ENCODE measurements around the gene OPCML. TPM values are rescaled to one million over a fixed set of nuclear protein-coding genes. Genes with fewer than 3 reads are reported as not detected.

Gene OPCML
- total RNA-seq, 1 donor from 2014 or later, result 4.6 TPM

- TF ChIP-seq CTCF (conservative IDR thresholded peaks at IDR 0.05), result no peak
- no peak for DNase-seq (ENCODE audit: extremely low spot score, unreplicated experiment)
- Mint-ChIP-seq H3K9me3 (no peaks in the 10 kb centered on the region), H3K27ac (no peak overlapping the region), H3K27me3 (peaks cover 76% of the 10 kb centered on the region), H3K4me3 (no peak overlapping the region), H3K4me1 (ENCODE audit: unreplicated experiment) (peaks cover 19% of the 10 kb centered on the region), H3K36me3 (no peaks in the 10 kb centered on the region)
Observed at GRCh38 chr11:133041181-133041580, 491.1 kb downstream of the OPCML start.

DNA sequence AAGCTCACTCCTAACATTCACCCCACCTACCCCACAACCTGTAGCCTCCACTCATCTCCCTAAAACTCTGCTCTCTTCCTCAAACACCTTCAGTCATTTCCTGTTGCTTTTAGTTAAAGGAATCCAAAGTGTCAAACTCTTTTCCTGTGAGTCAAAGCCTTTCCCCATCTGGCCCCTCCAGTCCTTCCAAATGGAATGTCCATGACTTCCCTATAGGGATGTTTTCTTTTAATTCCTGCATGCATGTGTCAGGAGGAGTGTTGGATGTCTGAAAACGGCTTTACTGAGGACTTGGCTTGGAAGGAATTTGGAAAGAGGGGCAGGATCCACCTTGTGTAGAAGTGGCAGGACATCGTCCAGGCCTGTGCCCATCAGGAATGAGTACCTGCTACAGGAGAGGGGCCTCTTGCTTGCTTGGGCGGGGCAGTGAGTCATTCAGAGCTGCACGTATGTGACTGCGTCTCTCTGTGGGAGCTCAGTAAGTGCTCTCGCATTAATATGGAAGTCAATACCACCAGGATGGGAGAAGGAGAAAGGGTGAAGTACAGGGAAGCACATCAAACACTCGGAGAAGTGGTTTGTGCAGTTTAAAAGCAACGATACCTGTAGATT, 491.9 kb downstream of the OPCML start:
- Mint-ChIP-seq H3K27me3 (peaks cover 72% of the 10 kb centered on the region), H3K27ac (no peak overlapping the region), H3K4me3 (no peak overlapping the region), H3K36me3 (no peaks in the 10 kb centered on the region), H3K4me1 (ENCODE audit: unreplicated experiment) (peaks cover 17% of the 10 kb centered on the region), H3K9me3 (no peaks in the 10 kb centered on the region)
- DNase-seq (ENCODE audit: extremely low spot score, unreplicated experiment), result no peak
- TF ChIP-seq CTCF (conservative IDR thresholded peaks at IDR 0.05), result no peak

DNA sequence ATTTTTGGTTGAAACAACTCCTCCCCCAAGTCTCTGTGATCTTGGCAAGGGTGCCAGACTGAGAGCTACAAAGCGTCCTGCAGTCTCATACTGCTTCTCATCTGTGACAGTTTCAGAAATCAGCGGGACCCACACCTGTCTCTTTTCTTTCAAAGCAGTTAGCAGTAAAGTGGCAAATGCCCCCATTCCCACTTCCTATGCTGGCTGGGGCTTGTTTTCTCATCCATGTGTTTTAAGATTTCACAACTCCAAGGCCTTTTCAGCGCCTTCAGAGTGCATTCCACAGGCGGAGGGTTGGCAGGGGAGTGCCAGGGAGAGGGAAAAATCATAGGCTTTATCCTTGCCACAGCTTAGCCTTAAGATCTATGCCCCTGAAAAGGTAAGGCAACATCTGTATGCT, 493.5 kb downstream of the OPCML start:
- H3K27me3 Mint-ChIP-seq, result peaks cover 70% of the 10 kb centered on the region

GRCh38 chr11:133034929-133035328, 497.4 kb downstream of the OPCML start:
- H3K4me3 Mint-ChIP-seq, result no peak overlapping the region
- no peaks in the 10 kb centered on the region for H3K36me3 Mint-ChIP-seq
- no peak overlapping the region for H3K27ac Mint-ChIP-seq
- H3K9me3 Mint-ChIP-seq, result no peaks in the 10 kb centered on the region
- no peak for TF ChIP-seq CTCF (conservative IDR thresholded peaks at IDR 0.05)
- peaks cover 56% of the 10 kb centered on the region for H3K27me3 Mint-ChIP-seq
- no peaks in the 10 kb centered on the region for H3K4me1 Mint-ChIP-seq (ENCODE audit: unreplicated experiment)
- DNase-seq (ENCODE audit: extremely low spot score, unreplicated experiment), result no peak

More for the DNA sequence above, 493.5 kb downstream of the OPCML start:
- H3K4me3 Mint-ChIP-seq, result no peak overlapping the region
- H3K9me3 Mint-ChIP-seq, result no peaks in the 10 kb centered on the region
- H3K27ac Mint-ChIP-seq, result no peak overlapping the region
- H3K36me3 Mint-ChIP-seq, result no peaks in the 10 kb centered on the region
- no peak for TF ChIP-seq CTCF (conservative IDR thresholded peaks at IDR 0.05)
- H3K4me1 Mint-ChIP-seq (ENCODE audit: unreplicated experiment), result peaks cover 17% of the 10 kb centered on the region
- DNase-seq (ENCODE audit: extremely low spot score, unreplicated experiment), result no peak

GRCh38 chr11:133029107-133029506, 503.2 kb downstream of the OPCML start:
- Mint-ChIP-seq H3K27ac (no peak overlapping the region), H3K4me1 (ENCODE audit: unreplicated experiment) (peaks cover 3% of the 10 kb centered on the region), H3K27me3 (peaks cover 44% of the 10 kb centered on the region), H3K9me3 (no peaks in the 10 kb centered on the region), H3K4me3 (no peak overlapping the region), H3K36me3 (no peaks in the 10 kb centered on the region)
- no peak for TF ChIP-seq CTCF (conservative IDR thresholded peaks at IDR 0.05)
- DNase-seq (ENCODE audit: extremely low spot score, unreplicated experiment), result no peak

- Mint-ChIP-seq H3K27ac (no peak overlapping the region), H3K27me3 (peaks cover 53% of the 10 kb centered on the region), H3K4me1 (ENCODE audit: unreplicated experiment) (peaks cover 6% of the 10 kb centered on the region), H3K36me3 (no peaks in the 10 kb centered on the region), H3K9me3 (no peaks in the 10 kb centered on the region), H3K4me3 (no peak overlapping the region)
- no peak for DNase-seq (ENCODE audit: extremely low spot score, unreplicated experiment)
- no peak for TF ChIP-seq CTCF (conservative IDR thresholded peaks at IDR 0.05)
Observed at GRCh38 chr11:133026952-133027351, 505.3 kb downstream of the OPCML start.

Measured in type B pancreatic cell (in vitro differentiated cells).